Measurements from ENCODE around the gene NPHP4.

DNA sequence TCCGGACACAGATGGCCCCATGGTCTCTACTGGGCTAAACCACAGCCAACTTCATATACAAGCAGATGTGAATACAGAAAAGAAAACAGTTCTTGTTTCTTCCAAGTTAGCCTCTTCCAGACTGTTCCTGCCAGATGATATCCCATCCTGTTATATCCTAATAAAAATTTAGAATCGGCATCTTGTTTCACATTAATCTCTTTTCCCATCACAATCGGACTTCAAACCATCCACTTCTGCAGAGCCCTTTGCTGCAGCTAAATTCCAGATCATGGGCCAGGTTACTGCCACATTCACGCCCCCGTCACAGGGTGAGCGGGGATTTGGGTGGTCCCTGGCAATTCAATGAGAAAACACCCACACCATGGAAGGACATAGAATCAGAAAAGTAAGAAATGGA lies 57.2 kb downstream of the NPHP4 start:
- TF ChIP-seq POLR2A (IDR thresholded peaks at IDR 0.05) (no peak), CTCF (IDR thresholded peaks at IDR 0.05) (no peak)

All from right lobe of liver (tissue), 4 donors.